ENCODE data around the gene TUBGCP3. TPM values are rescaled to one million over a fixed set of nuclear protein-coding genes. Genes with fewer than 3 reads are reported as not detected.

TUBGCP3 gene
- total RNA-seq, 1 experiment from 2014 or later, result 51.1 TPM

- Histone ChIP-seq H3K4me3 (ENCODE audit: low read depth, low read length) (peak overlapping the region; percentile 41), H3K36me3 (ENCODE audit: control insufficient read depth, insufficient read depth, low read length) (no peaks in the 10 kb centered on the region), H3K9me3 (no peaks in the 10 kb centered on the region), H3K4me1 (no peaks in the 10 kb centered on the region), H3K27me3 (replicated peaks; ENCODE audit: control insufficient read depth, insufficient read depth, low read length) (peaks cover 1% of the 10 kb centered on the region)
- TF ChIP-seq CTCF (IDR thresholded peaks at IDR 0.05; ENCODE audit: insufficient read depth in 1 of 2, low read depth in 1 of 2, low read length in 1 of 2, severe bottlenecking in 1 of 2, unreplicated experiment in 1 of 2), result no peak
- H3K36me3 Mint-ChIP-seq (ENCODE audit: insufficient read depth, unreplicated experiment), result no peaks in the 10 kb centered on the region
- no peaks in the 10 kb centered on the region for H3K4me1 Mint-ChIP-seq (ENCODE audit: low read depth, unreplicated experiment)
- peaks cover 9% of the 10 kb centered on the region for H3K27me3 Mint-ChIP-seq (ENCODE audit: insufficient read depth, unreplicated experiment)
- intact Hi-C loops (cut with micrococcal nuclease; ENCODE audit: unreplicated experiment), result loop anchor here (10.0 kb wide), 1 partner anchor 261 kb away; no protein-coding TSS in a partner anchor
- BruUV-seq (replicated peaks), result no TSS peak
- CTCF ChIA-PET, result interaction anchor here (0.7 to 1.2 kb wide), 2 partner anchors 16 to 18 kb away, joined by 3 to 5 read pairs; no protein-coding TSS in a partner anchor
- POLR2A ChIA-PET, result no interaction called here
- H3K27ac Mint-ChIP-seq (ENCODE audit: unreplicated experiment), result peak overlapping the region; percentile 23
- DNase-seq, result no peak
- H3K4me3 Mint-ChIP-seq (ENCODE audit: unreplicated experiment), result peak overlapping the region; percentile 73
- H3K9me3 Mint-ChIP-seq (ENCODE audit: unreplicated experiment), result no peaks in the 10 kb centered on the region
Observed at GRCh38 chr13:112605531-112605990, 17.6 kb upstream of the TUBGCP3 start.

GRCh38 chr13:112603641-112604225 is 15.8 kb upstream of the TUBGCP3 start:
- Histone ChIP-seq H3K4me3 (ENCODE audit: low read depth, low read length) (no peak overlapping the region), H3K4me1 (no peaks in the 10 kb centered on the region), H3K9me3 (no peaks in the 10 kb centered on the region), H3K27me3 (replicated peaks; ENCODE audit: control insufficient read depth, insufficient read depth, low read length) (peaks cover 1% of the 10 kb centered on the region), H3K36me3 (ENCODE audit: control insufficient read depth, insufficient read depth, low read length) (no peaks in the 10 kb centered on the region)
- H3K4me1 Mint-ChIP-seq (ENCODE audit: low read depth, unreplicated experiment), result no peaks in the 10 kb centered on the region
- H3K9me3 Mint-ChIP-seq (ENCODE audit: unreplicated experiment), result no peaks in the 10 kb centered on the region
- no TSS peak for BruUV-seq (replicated peaks)
- H3K27me3 Mint-ChIP-seq (ENCODE audit: insufficient read depth, unreplicated experiment), result peaks cover 6% of the 10 kb centered on the region
- intact Hi-C loops (cut with micrococcal nuclease; ENCODE audit: unreplicated experiment), result loop anchor here (10.0 kb wide), 1 partner anchor 259 kb away; no protein-coding TSS in a partner anchor
- no peak for DNase-seq
- H3K27ac Mint-ChIP-seq (ENCODE audit: unreplicated experiment), result no peak overlapping the region
- no peak overlapping the region for H3K4me3 Mint-ChIP-seq (ENCODE audit: unreplicated experiment)
- CTCF ChIA-PET, result no interaction called here
- POLR2A ChIA-PET, result no interaction called here
- TF ChIP-seq CTCF (IDR thresholded peaks at IDR 0.05; ENCODE audit: insufficient read depth in 1 of 2, low read depth in 1 of 2, low read length in 1 of 2, severe bottlenecking in 1 of 2, unreplicated experiment in 1 of 2), result no peak
- H3K36me3 Mint-ChIP-seq (ENCODE audit: insufficient read depth, unreplicated experiment), result no peaks in the 10 kb centered on the region

- BruUV-seq (replicated peaks), result no TSS peak
- Mint-ChIP-seq H3K4me3 (ENCODE audit: unreplicated experiment) (no peak overlapping the region), H3K27ac (ENCODE audit: unreplicated experiment) (no peak overlapping the region), H3K4me1 (ENCODE audit: low read depth, unreplicated experiment) (no peaks in the 10 kb centered on the region), H3K9me3 (ENCODE audit: unreplicated experiment) (no peaks in the 10 kb centered on the region), H3K27me3 (ENCODE audit: insufficient read depth, unreplicated experiment) (peaks cover 12% of the 10 kb centered on the region), H3K36me3 (ENCODE audit: insufficient read depth, unreplicated experiment) (no peaks in the 10 kb centered on the region)
- Histone ChIP-seq H3K36me3 (ENCODE audit: control insufficient read depth, insufficient read depth, low read length) (no peaks in the 10 kb centered on the region), H3K27me3 (replicated peaks; ENCODE audit: control insufficient read depth, insufficient read depth, low read length) (peaks cover 1% of the 10 kb centered on the region), H3K4me3 (ENCODE audit: low read depth, low read length) (no peak overlapping the region), H3K4me1 (no peaks in the 10 kb centered on the region), H3K9me3 (no peaks in the 10 kb centered on the region)
- TF ChIP-seq CTCF (IDR thresholded peaks at IDR 0.05; ENCODE audit: insufficient read depth in 1 of 2, low read depth in 1 of 2, low read length in 1 of 2, severe bottlenecking in 1 of 2, unreplicated experiment in 1 of 2), result no peak
- no peak for DNase-seq
- ChIA-PET POLR2A (no interaction called here), CTCF (no interaction called here)
- intact Hi-C loops (cut with micrococcal nuclease; ENCODE audit: unreplicated experiment), result loop anchor here (10.0 kb wide), 1 partner anchor 257 kb away; no protein-coding TSS in a partner anchor
Observed at GRCh38 chr13:112602189-112602588, 14.2 kb upstream of the TUBGCP3 start.

All from Caco-2 (cell line).